ENCODE results near the gene ADK. TPM values are rescaled to one million over a fixed set of nuclear protein-coding genes. Genes with fewer than 3 reads are reported as not detected.

The ADK gene
- total RNA-seq, 3 donors from 2014 or later: 13.8 to 24.0 (median 22.9) TPM

- H3K9me3 ChIP-seq: peaks cover 10% of the 10 kb centered on the region
- no peaks in the 10 kb centered on the region for H3K36me3 ChIP-seq (ENCODE audit: low read depth)
- H3K4me1 ChIP-seq (ENCODE audit: low read depth): no peaks in the 10 kb centered on the region
- DNase-seq (no peak), ATAC-seq (no peak)
- no peak for TF ChIP-seq CTCF (IDR thresholded peaks at IDR 0.05)
- intact Hi-C loops (cut with DNase I, micrococcal nuclease): no loop called here
- no peak overlapping the region for H3K4me3 ChIP-seq
Measured at GRCh38 chr10:74637685-74638084, 486.7 kb downstream of the ADK start.

GRCh38 chr10:74640134-74640921 lies 489.3 kb downstream of the ADK start:
- intact Hi-C loops (cut with DNase I, micrococcal nuclease): no loop called here
- DNase-seq (no peak), ATAC-seq (no peak)
- Histone ChIP-seq H3K4me3 (no peak overlapping the region), H3K9me3 (no peaks in the 10 kb centered on the region), H3K36me3 (ENCODE audit: low read depth) (no peaks in the 10 kb centered on the region), H3K4me1 (ENCODE audit: low read depth) (no peaks in the 10 kb centered on the region)
- TF ChIP-seq CTCF (IDR thresholded peaks at IDR 0.05): no peak

- no peak for DNase-seq
- Histone ChIP-seq H3K9me3 (no peaks in the 10 kb centered on the region), H3K4me1 (ENCODE audit: low read depth) (no peaks in the 10 kb centered on the region), H3K4me3 (no peak overlapping the region), H3K36me3 (ENCODE audit: low read depth) (no peaks in the 10 kb centered on the region)
- no peak for ATAC-seq
- no peak for TF ChIP-seq CTCF (IDR thresholded peaks at IDR 0.05)
- intact Hi-C loops (cut with DNase I, micrococcal nuclease): no loop called here
Measured at GRCh38 chr10:74641659-74642058, 490.6 kb downstream of the ADK start.

- TF ChIP-seq CTCF (IDR thresholded peaks at IDR 0.05): no peak
- intact Hi-C loops (cut with DNase I, micrococcal nuclease): no loop called here
- Histone ChIP-seq H3K4me1 (ENCODE audit: low read depth) (no peaks in the 10 kb centered on the region), H3K36me3 (ENCODE audit: low read depth) (no peaks in the 10 kb centered on the region), H3K9me3 (no peaks in the 10 kb centered on the region), H3K4me3 (no peak overlapping the region)
- no peak for DNase-seq
- no peak for ATAC-seq
Measured at GRCh38 chr10:74642901-74643595, 492.0 kb downstream of the ADK start.

GRCh38 chr10:74643596-74643975 lies 492.6 kb downstream of the ADK start:
- DNase-seq: no peak
- Histone ChIP-seq H3K4me3 (no peak overlapping the region), H3K9me3 (no peaks in the 10 kb centered on the region), H3K36me3 (ENCODE audit: low read depth) (no peaks in the 10 kb centered on the region), H3K4me1 (ENCODE audit: low read depth) (no peaks in the 10 kb centered on the region)
- TF ChIP-seq CTCF (IDR thresholded peaks at IDR 0.05): no peak
- intact Hi-C loops (cut with DNase I, micrococcal nuclease): no loop called here
- no peak for ATAC-seq
